HepG2 (cell line): ENCODE measurements around the gene PRRT1. TPM values are rescaled to one million over a fixed set of nuclear protein-coding genes. Genes with fewer than 3 reads are reported as not detected.
"Not testable (repeated sequence)": the region's sequence is repeated elsewhere in the genome, so short reads cannot be mapped to it uniquely, and the experiment has no call there.

Experiments used
- ATAC-seq: fragments of 200-7000 bp; cut with Tn5 transposase; 3 replicates; pipeline ENCODE4 v1.9.1; 2020; ENCODE audit warnings: mild to moderate bottlenecking, moderate library complexity
- BruUV-seq: library from RNA; stranded (reverse); fragments of 400-500 nt; replicated peaks from 2 replicates; lab custom pipeline; 2021; lab: Mats Ljungman, UMichigan
- CTCF ChIA-PET: fragments of 300-600 bp; formaldehyde crosslinking; extraction: SDS; loops from one replicate; lab custom pipeline; 2021; ENCODE audit warnings: low total read pairs, inconsistent platforms, low intra/inter-chr PET ratio; lab: Yijun Ruan, JAX
- POLR2A ChIA-PET: fragments of 350-600 bp; sonication (Branson Sonifier 250); formaldehyde crosslinking; loops from one replicate; lab custom pipeline; 2020; ENCODE audit warnings: antibody characterized with exemption, inconsistent platforms; lab: Yijun Ruan, JAX
- DNase-seq: peaks from one replicate; pipeline ENCODE4 v3.0.0-alpha.2; 2015; ENCODE audit warnings: low spot score
- FAIRE-seq: peaks from 3 replicates; lab custom pipeline; 2011; peaks lifted over from hg19 to GRCh38; lab: Jason Lieb, UNC
- H2AFZ ChIP-seq: one replicate; pipeline ENCODE4 v1.6.1; 2011; ENCODE audit warnings: low read length, inconsistent platforms
- H3K27ac ChIP-seq: fragments of 300-600 bp; 3 replicates; pipeline ENCODE4 v1.8.0; 2011; ENCODE audit warnings: mixed run types, mild to moderate bottlenecking, mixed read lengths, low read length, inconsistent platforms; ENCODE audit not compliant: insufficient read depth; ENCODE audit errors: extremely low read length
- H3K27me3 ChIP-seq, 2 experiments: fragments of 200-600 bp in 1 of 2; 2 replicates in 1 of 2; 3 replicates in 1 of 2; pipeline versions ENCODE4 v1.6.0 to v1.8.0; 2011; ENCODE audit warnings: low read length in 2 of 2, mild to moderate bottlenecking in 2 of 2, moderate library complexity in 2 of 2, inconsistent platforms in 1 of 2; ENCODE audit not compliant: insufficient read depth in 2 of 2, control insufficient read depth in 1 of 2
- H3K36me3 ChIP-seq, 2 experiments: fragments of 200-600 bp in 1 of 2; replicated peaks in 1 of 2; 2 replicates in 1 of 2; 3 replicates in 1 of 2; pipeline versions ENCODE4 v1.5.1 to v1.8.0; 2011; ENCODE audit warnings: low read length in 2 of 2, inconsistent platforms in 1 of 2; ENCODE audit not compliant: insufficient read depth in 2 of 2, control insufficient read depth in 1 of 2
- H3K4me1 ChIP-seq: 2 replicates; pipeline ENCODE4 v1.5.1; 2012; ENCODE audit warnings: low read length, inconsistent platforms; ENCODE audit not compliant: insufficient read depth
- H3K4me2 ChIP-seq: 2 replicates; pipeline ENCODE4 v1.6.0; 2011; ENCODE audit warnings: low read depth, low read length, inconsistent platforms
- H3K4me3 ChIP-seq, 3 experiments: fragments of 200-600 bp in 1 of 3; sonication (generic), shearing (Covaris generic) in 1 of 3; replicated peaks in 1 of 3; 2 replicates each; pipeline ENCODE4 v1.5.1; 2011 to 2016; ENCODE audit warnings: low read length in 3 of 3, inconsistent platforms in 2 of 3, low read depth in 2 of 3, mild to moderate bottlenecking in 2 of 3, control low read depth in 1 of 3, mixed read lengths in 1 of 3; ENCODE audit not compliant: insufficient read depth in 1 of 3
- H3K79me2 ChIP-seq: one replicate; pipeline ENCODE4 v1.6.1; 2011; ENCODE audit warnings: low read length, inconsistent platforms; ENCODE audit not compliant: insufficient read depth
- H3K9ac ChIP-seq: 2 replicates; pipeline ENCODE4 v1.6.0; 2011; ENCODE audit warnings: mild to moderate bottlenecking, low read depth, low read length, inconsistent platforms; ENCODE audit not compliant: insufficient read depth
- H3K9me3 ChIP-seq: 2 replicates; pipeline ENCODE4 v1.5.1; 2012; ENCODE audit warnings: mild to moderate bottlenecking, low read length
- H4K20me1 ChIP-seq: 2 replicates; pipeline ENCODE4 v1.6.0; 2011; ENCODE audit warnings: inconsistent platforms, mild to moderate bottlenecking, low read length, moderate library complexity; ENCODE audit not compliant: insufficient read depth
- RBFOX2 ChIP-seq: fragments of 200-400 bp; formaldehyde crosslinking; IDR thresholded peaks from 2 replicates; pipeline ENCODE4 v1.6.1; 2017; ENCODE audit warnings: low read depth, mild to moderate bottlenecking, low read length
- SKI ChIP-seq: fragments of 450-650 bp; IDR thresholded peaks from one replicate; pipeline ENCODE4 v1.6.1; 2018; ENCODE audit warnings: mild to moderate bottlenecking; ENCODE audit not compliant: partially characterized antibody
- WGBS: methylation state at CpG from one replicate; pipeline ENCODE4 v1.1.6; 2017; ENCODE audit warnings: low lambda C conversion rate; 5-methylcytosine and 5-hydroxymethylcytosine counted together
- in situ Hi-C: cut with HindIII; loops from 2 replicates; pipeline ENCODE4 v1.10.0; 2017; ENCODE audit warnings: low pct_unique_long_range_greater_than_20kb; ENCODE audit not compliant: extremely low pct_ligation_motif_present
- intact Hi-C: fragments of 100-400 bp; cut with micrococcal nuclease; formaldehyde crosslinking; loops from one replicate; pipeline ENCODE4 v1.10.0; 2022; ENCODE audit not compliant: unreplicated experiment
- polyA plus RNA-seq, 8 experiments: library from polyadenylated mRNA; depleted of rRNA in 3 of 8; stranded (reverse) in 7 of 8; unstranded in 1 of 8; fragments of >200 nt; fragmentation: Illumina TruSeq in 4 of 8; extraction: Trizol in 4 of 8; gene quantifications; 2 replicates each; pipeline versions ENCODE4 v1.2.1 to v1.2.3, GENCODE V29; 2011 to 2016; ENCODE audit warnings: low read depth in 4 of 8, missing spikeins in 1 of 8, mixed read lengths in 1 of 8; ENCODE audit not compliant: insufficient read depth in 1 of 8
- total RNA-seq, 5 experiments: library from RNA; depleted of rRNA; stranded (reverse); fragments of >200 nt; fragmentation: Illumina TruSeq; extraction: Trizol; gene quantifications; 2 replicates each; pipeline ENCODE4 v1.2.3, GENCODE V29; 2016; ENCODE audit warnings: low read depth in 1 of 5
- TF ChIP-seq, protein P1 (sequence below): sonication (generic); formaldehyde crosslinking; IDR thresholded peaks from 2 replicates; pipeline ENCODE4 v1.5.0; 2020; ENCODE audit warnings: mild to moderate bottlenecking, missing genetic modification reagents

The PRRT1 gene
- total and polyA plus RNA-seq, 2 of the 13 experiments (the other 11 are each of a cell fraction or from before 2014, with no cell fraction given), result 0.64 to 1.4 TPM

DNA sequence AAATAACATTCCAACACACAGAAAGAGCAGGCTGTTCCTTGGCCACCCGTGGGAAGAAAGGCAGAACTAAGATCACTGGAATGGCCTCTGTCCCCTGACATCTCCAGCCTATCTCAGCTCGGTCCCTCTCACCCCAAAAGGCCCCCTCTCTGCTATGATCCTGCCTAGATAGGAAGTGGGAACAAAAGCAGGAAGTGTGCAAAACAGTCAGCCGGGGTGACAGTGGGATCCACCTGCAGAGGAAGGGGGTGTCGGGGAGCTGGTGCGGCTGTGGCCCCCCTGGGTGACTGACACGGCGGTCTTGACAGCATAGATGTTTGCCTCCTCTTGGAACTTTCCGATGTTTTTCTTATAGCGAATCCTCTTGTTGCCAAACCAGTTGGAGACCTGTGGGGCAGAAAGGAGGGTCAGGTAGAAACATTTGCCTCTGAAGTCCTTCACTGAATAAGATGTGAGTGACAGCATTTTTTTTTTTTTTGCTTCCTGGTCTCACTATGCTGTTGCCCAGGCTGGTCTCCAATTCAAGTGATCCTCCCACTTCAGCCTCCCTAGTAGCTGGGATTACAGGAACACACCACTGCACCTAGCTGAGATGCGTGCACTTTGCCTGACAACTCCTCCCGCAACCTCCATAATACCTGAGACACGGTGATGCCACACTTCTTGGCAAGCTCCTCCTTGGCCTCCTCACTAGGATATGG, 35.4 kb upstream of the PRRT1 start (continued):
- TF ChIP-seq, protein P1, sequence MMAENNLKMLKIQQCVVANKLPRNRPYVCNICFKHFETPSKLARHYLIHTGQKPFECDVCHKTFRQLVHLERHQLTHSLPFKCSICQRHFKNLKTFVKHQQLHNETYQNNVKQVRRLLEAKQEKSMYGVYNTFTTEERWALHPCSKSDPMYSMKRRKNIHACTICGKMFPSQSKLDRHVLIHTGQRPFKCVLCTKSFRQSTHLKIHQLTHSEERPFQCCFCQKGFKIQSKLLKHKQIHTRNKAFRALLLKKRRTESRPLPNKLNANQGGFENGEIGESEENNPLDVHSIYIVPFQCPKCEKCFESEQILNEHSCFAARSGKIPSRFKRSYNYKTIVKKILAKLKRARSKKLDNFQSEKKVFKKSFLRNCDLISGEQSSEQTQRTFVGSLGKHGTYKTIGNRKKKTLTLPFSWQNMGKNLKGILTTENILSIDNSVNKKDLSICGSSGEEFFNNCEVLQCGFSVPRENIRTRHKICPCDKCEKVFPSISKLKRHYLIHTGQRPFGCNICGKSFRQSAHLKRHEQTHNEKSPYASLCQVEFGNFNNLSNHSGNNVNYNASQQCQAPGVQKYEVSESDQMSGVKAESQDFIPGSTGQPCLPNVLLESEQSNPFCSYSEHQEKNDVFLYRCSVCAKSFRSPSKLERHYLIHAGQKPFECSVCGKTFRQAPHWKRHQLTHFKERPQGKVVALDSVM, result peak; percentile 74; the same call in 1 of the 2 replicates
- TF ChIP-seq RBFOX2 (peak; percentile 54), SKI (no peak)

DNA sequence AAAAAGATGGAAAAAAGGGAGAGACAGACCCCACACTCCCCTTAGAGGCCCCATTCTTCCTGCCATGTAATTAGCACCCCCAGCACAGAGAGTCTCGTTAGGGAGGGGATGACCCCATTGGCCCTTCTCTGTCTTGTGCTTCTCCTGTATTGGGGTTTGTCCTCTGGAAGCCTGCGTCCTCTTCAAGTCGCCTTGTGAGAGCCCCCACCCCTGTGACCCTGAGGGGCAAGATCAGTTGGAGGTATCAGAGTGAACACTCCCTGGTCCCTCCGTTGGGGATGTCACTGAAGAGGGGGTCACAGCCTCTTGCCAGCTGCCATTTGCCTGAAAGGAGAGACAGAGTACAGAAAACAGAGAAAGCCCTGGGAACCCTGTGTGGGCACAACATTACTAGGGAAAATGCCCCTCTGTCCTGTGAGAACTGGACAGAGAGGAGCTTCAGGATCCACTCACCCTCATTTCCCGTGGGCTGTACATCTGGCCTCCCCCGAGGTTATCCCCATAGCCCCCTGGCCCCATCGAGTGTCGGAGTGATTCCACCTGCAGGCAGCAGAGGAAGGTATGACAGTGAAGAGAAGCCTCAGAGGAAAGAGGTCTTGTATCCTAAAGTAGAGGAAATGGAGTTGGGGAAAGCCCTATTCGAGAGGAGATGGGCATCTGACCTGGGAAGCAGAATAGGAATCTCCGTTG, 34.6 kb upstream of the PRRT1 start:
- H3K4me3 ChIP-seq, H3K4me2 ChIP-seq, H3K27ac ChIP-seq, FAIRE-seq, intact Hi-C loops, CTCF ChIA-PET, in situ Hi-C loops, H4K20me1 ChIP-seq, H3K27me3 ChIP-seq, H2AFZ ChIP-seq, ATAC-seq, DNase-seq, H3K9ac ChIP-seq, H3K9me3 ChIP-seq, BruUV-seq: not testable (repeated sequence)
- H3K36me3 ChIP-seq, result peaks cover 16 to 34% of the 10 kb centered on the region in 2 experiments
- H3K79me2 ChIP-seq, result peaks cover 15% of the 10 kb centered on the region
- POLR2A ChIA-PET, result interaction anchor here (1.0 to 7.1 kb wide), 3 partner anchors 8 to 70 kb away, joined by 4 to 127 read pairs (median 10); partner anchors contain the start of genes AGPAT1 and RNF5
- WGBS, result 94% methylated on average over 10 of the region's 10 CpGs
- H3K4me1 ChIP-seq, result peaks cover 19% of the 10 kb centered on the region

DNA sequence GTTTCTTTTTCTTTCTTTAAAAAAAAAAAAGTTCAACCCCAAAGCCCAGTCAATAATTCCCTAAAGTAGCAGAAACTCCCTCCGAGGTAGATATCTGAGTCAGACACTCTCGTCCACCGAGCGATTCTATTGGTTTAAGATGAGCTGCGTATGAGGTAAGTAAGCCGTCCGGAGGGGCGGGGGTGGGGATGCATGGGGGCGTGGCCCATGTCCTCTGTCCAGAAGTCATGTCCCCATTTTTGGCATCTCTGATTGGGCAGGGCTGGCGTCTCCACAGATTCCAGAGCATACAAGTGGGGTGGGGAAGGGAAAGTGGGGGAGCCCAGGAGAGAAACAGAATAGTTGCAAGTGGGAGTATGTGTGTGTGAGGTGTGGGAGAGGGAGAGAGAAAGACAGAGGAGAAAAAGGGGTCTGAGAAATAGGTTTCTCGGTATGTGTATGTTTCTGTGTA, 34.0 kb upstream of the PRRT1 start:
- CTCF ChIA-PET, FAIRE-seq, H3K9me3 ChIP-seq, ATAC-seq, BruUV-seq, DNase-seq, H4K20me1 ChIP-seq, in situ Hi-C loops, H3K27ac ChIP-seq, intact Hi-C loops, H3K4me2 ChIP-seq, H3K9ac ChIP-seq, H3K4me3 ChIP-seq, H3K27me3 ChIP-seq, H2AFZ ChIP-seq: not testable (repeated sequence)
- Histone ChIP-seq H3K36me3 (peaks cover 21 to 40% of the 10 kb centered on the region in 2 experiments), H3K4me1 (peaks cover 13% of the 10 kb centered on the region), H3K79me2 (peaks cover 14% of the 10 kb centered on the region)
- POLR2A ChIA-PET, result interaction anchor here (1.0 to 7.1 kb wide), 3 partner anchors 7 to 69 kb away, joined by 4 to 127 read pairs (median 10); partner anchors contain the start of genes AGPAT1 and RNF5
- WGBS, result 93% methylated on average over 11 of the region's 11 CpGs
